Astrocyte of the spinal cord (primary cell): ENCODE data around the gene DEGS1.

Experiments used
- DNase-seq: peaks from one replicate; pipeline ENCODE4 v3.0.0; 2011; ENCODE audit warnings: low read depth, low spot score
- H3K4me3 ChIP-seq: 2 replicates; pipeline ENCODE4 v1.5.1; 2011; ENCODE audit warnings: low read depth, mild to moderate bottlenecking, low read length, moderate library complexity
- in situ Hi-C: cut with HindIII; loops from 2 replicates; pipeline ENCODE4 v1.10.0; 2017; ENCODE audit warnings: low sequenced_read_pairs
- TF ChIP-seq, protein P1 (sequence below): IDR thresholded peaks from 2 replicates; pipeline ENCODE4 v1.5.1; 2012; ENCODE audit warnings: low read depth, mild to moderate bottlenecking, low read length, inconsistent platforms

DEGS1 gene

GRCh38 chr1:224238212-224238611 is 55.2 kb downstream of the DEGS1 start:
- DNase-seq: no peak
- in situ Hi-C loops: no loop called here
- no peak overlapping the region for H3K4me3 ChIP-seq
- TF ChIP-seq, protein P1, sequence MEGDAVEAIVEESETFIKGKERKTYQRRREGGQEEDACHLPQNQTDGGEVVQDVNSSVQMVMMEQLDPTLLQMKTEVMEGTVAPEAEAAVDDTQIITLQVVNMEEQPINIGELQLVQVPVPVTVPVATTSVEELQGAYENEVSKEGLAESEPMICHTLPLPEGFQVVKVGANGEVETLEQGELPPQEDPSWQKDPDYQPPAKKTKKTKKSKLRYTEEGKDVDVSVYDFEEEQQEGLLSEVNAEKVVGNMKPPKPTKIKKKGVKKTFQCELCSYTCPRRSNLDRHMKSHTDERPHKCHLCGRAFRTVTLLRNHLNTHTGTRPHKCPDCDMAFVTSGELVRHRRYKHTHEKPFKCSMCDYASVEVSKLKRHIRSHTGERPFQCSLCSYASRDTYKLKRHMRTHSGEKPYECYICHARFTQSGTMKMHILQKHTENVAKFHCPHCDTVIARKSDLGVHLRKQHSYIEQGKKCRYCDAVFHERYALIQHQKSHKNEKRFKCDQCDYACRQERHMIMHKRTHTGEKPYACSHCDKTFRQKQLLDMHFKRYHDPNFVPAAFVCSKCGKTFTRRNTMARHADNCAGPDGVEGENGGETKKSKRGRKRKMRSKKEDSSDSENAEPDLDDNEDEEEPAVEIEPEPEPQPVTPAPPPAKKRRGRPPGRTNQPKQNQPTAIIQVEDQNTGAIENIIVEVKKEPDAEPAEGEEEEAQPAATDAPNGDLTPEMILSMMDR: no peak

DNA sequence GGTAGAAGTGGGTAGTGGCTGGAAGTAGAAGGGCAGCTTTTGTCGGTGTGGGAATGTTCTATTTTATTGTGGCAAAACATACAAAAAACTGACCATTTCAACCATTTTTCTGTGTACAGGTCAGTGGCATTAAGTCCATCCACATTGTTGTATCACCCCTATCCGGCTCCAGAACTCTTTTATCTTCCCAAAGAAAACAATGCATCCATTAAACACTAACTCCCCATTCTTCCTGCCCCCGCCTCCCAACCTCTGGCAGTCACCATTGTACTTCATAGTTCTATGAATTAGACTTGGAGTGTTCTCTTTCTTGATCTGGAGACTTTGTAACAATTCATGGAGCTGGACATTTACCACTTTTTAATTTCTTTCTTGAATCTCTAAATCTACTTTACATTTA is 55.7 kb downstream of the DEGS1 start:
- DNase-seq: no peak
- TF ChIP-seq, protein P1: no peak
- in situ Hi-C loops: no loop called here
- H3K4me3 ChIP-seq: no peak overlapping the region
